GM13977 (cell line): Measurements from ENCODE around the gene FEM1B.

Source experiments
- DNase-seq: peaks from one replicate; pipeline ENCODE4 v3.0.0; 2012; ENCODE audit warnings: low spot score
- in situ Hi-C: fragments of 300-500 bp; cut with MboI; formaldehyde crosslinking; loops from one replicate; pipeline ENCODE4 v1.12.0; 2022; ENCODE audit warnings: low sequenced_read_pairs, low pct_unique_long_range_greater_than_20kb, mixed read lengths, inconsistent platforms; ENCODE audit not compliant: unreplicated experiment
- TF ChIP-seq, protein P1 (sequence below): IDR thresholded peaks from 2 replicates; pipeline ENCODE4 v1.5.1; 2012; ENCODE audit warnings: mild to moderate bottlenecking, control low read depth; ENCODE audit not compliant: insufficient read depth; ENCODE audit errors: extremely low read depth, missing control alignments

FEM1B gene

GRCh38 chr15:68334661-68335124, 57.1 kb downstream of the FEM1B start:
- TF ChIP-seq, protein P1, sequence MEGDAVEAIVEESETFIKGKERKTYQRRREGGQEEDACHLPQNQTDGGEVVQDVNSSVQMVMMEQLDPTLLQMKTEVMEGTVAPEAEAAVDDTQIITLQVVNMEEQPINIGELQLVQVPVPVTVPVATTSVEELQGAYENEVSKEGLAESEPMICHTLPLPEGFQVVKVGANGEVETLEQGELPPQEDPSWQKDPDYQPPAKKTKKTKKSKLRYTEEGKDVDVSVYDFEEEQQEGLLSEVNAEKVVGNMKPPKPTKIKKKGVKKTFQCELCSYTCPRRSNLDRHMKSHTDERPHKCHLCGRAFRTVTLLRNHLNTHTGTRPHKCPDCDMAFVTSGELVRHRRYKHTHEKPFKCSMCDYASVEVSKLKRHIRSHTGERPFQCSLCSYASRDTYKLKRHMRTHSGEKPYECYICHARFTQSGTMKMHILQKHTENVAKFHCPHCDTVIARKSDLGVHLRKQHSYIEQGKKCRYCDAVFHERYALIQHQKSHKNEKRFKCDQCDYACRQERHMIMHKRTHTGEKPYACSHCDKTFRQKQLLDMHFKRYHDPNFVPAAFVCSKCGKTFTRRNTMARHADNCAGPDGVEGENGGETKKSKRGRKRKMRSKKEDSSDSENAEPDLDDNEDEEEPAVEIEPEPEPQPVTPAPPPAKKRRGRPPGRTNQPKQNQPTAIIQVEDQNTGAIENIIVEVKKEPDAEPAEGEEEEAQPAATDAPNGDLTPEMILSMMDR, result no peak
- in situ Hi-C loops, result no loop called here
- DNase-seq, result no peak

GRCh38 chr15:68335251-68335650, 57.7 kb downstream of the FEM1B start:
- TF ChIP-seq, protein P1, result no peak

DNA sequence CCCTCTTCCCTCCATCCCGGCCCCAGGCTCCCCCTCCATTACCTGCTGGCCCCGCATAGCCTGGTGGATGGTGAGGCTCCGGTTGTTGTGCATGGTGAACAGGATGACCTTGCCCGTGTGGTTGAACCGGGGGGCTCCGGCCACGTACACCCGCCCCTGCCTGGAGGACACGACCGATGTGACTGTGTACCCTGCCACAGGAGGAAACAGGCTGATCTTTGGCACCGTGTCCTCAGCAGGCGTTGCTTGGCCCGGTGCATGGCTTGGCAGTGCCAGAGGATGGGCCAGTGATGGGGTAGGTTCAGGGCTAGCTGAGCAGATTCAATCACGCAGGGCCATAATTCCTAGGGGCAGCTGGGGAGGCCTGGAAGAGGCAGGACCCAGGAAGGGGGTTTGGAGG, 58.1 kb downstream of the FEM1B start:
- DNase-seq, result no peak
- TF ChIP-seq, protein P1, result no peak
- in situ Hi-C loops, result no loop called here

More at GRCh38 chr15:68335251-68335650, 57.7 kb downstream of the FEM1B start:
- DNase-seq, result no peak
- in situ Hi-C loops, result no loop called here

- in situ Hi-C loops, result no loop called here
- TF ChIP-seq, protein P1, result no peak
- DNase-seq, result no peak
Observed at GRCh38 chr15:68336516-68336915, 59.0 kb downstream of the FEM1B start.

GRCh38 chr15:68337826-68338225, 60.3 kb downstream of the FEM1B start:
- in situ Hi-C loops, result no loop called here
- DNase-seq, result no peak
- TF ChIP-seq, protein P1, result no peak

DNA sequence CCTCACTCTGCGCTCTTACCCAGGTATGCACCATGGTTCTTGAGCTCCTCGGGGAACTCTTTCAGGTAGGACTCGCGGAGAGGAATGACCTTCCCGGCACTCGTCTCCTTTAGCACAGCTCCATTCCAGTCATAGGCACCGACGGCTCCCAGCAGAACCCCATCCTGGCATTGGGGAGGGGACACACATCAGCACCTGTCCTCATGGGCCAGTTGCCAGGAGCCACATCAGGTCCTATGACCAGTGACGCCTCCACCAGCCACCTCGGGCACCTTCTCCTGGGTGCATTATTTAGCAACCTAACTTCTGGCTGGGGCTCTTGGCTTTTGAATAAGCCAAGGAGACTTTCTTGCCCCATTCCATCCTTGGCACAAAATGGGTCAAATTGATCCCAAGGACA, 61.9 kb downstream of the FEM1B start:
- no peak for DNase-seq
- TF ChIP-seq, protein P1, result no peak
- in situ Hi-C loops, result no loop called here
